Uterus (tissue), 4 donors: ENCODE measurements around the gene GH1. TPM values are rescaled to one million over a fixed set of nuclear protein-coding genes. Genes with fewer than 3 reads are reported as not detected.
"Not testable (repeated sequence)": the region's sequence is repeated elsewhere in the genome, so short reads cannot be mapped to it uniquely, and the experiment has no call there.

Experiments used
- DNase-seq, 2 donors: peaks; one replicate each; pipeline ENCODE4 v3.0.0-alpha.2; 2019 to 2020
- H3K27ac ChIP-seq, 2 donors: fragments of 200-600 bp; sonication (generic); 1 replicate in 1 of 2; 2 replicates in 1 of 2; pipeline ENCODE4 v1.5.1; 2016 to 2018
- H3K27me3 ChIP-seq, 2 donors: fragments of 200-600 bp; sonication (generic); one replicate each; pipeline ENCODE4 v1.5.1; 2018 to 2019; ENCODE audit warnings: control low read depth in 1 of 2
- H3K36me3 ChIP-seq, 2 donors: fragments of 200-600 bp; sonication (generic); one replicate each; pipeline ENCODE4 v1.5.1; 2019; ENCODE audit warnings: control low read depth in 1 of 2
- H3K4me1 ChIP-seq, 2 donors: fragments of 200-600 bp; sonication (generic); one replicate each; pipeline ENCODE4 v1.5.1; 2018 to 2019; ENCODE audit warnings: control low read depth in 1 of 2
- H3K4me3 ChIP-seq, 2 donors: fragments of 200-600 bp; sonication (generic); 1 replicate in 1 of 2; 2 replicates in 1 of 2; pipeline ENCODE4 v1.5.1; 2018 to 2019; ENCODE audit warnings: mild to moderate bottlenecking in 1 of 2
- H3K9me3 ChIP-seq, 2 donors: fragments of 200-600 bp; sonication (generic); one replicate each; pipeline ENCODE4 v1.5.1; 2019; ENCODE audit warnings: control low read depth in 1 of 2
- intact Hi-C: fragments of 100-400 bp; cut with DNase I; formaldehyde crosslinking; loops from one replicate; pipeline ENCODE4 v1.15.1; 2023; ENCODE audit warnings: low total_unique reads
- small RNA-seq: library from RNA; depleted of rRNA; stranded (forward); fragments of <200 nt; gene quantifications from one replicate; pipeline ENCODE3, GENCODE V24; 2016
- total RNA-seq, 4 donors: library from RNA; depleted of rRNA in 3 of 4; stranded (reverse); fragments of >200 nt in 3 of 4; gene quantifications; one replicate each; pipeline versions ENCODE4 v1.1.0 to v1.2.4, GENCODE V29; 2014 to 2023
- donor health status: DM: yes; HTN: yes; CAD: no.

The GH1 gene
- total RNA-seq, 4 donors from 2014 or later: not detected

GRCh38 chr17:63873577-63873976 is 45.1 kb downstream of the GH1 start, which contains the start of gene CSH2:
Gene CSH2, minus strand, starts transcription at chr17:63873677. Its CDS starts 63 bp downstream, at chr17:63873614.
- H3K4me1 ChIP-seq, H3K27ac ChIP-seq, DNase-seq, H3K27me3 ChIP-seq, H3K4me3 ChIP-seq, H3K9me3 ChIP-seq, H3K36me3 ChIP-seq, intact Hi-C loops: not testable (repeated sequence)

- DNase-seq, H3K9me3 ChIP-seq, H3K27ac ChIP-seq, intact Hi-C loops, H3K27me3 ChIP-seq, H3K4me3 ChIP-seq, H3K36me3 ChIP-seq, H3K4me1 ChIP-seq: not testable (repeated sequence)
These were observed 46.8 kb downstream of the GH1 start for GRCh38 chr17:63871646-63872365.

GRCh38 chr17:63870292-63870665 is 48.4 kb downstream of the GH1 start:
- H3K4me1 ChIP-seq, H3K27ac ChIP-seq, DNase-seq, H3K4me3 ChIP-seq, H3K9me3 ChIP-seq, intact Hi-C loops, H3K36me3 ChIP-seq, H3K27me3 ChIP-seq: not testable (repeated sequence)

GRCh38 chr17:63869491-63870291 is 48.9 kb downstream of the GH1 start:
- H3K9me3 ChIP-seq, H3K27me3 ChIP-seq, H3K4me1 ChIP-seq, H3K27ac ChIP-seq, H3K4me3 ChIP-seq, DNase-seq, H3K36me3 ChIP-seq, intact Hi-C loops: not testable (repeated sequence)

Small RNAs within 50 kb of the gene (small RNA-seq; reads per million reads assigned to genes)
- gene AC040958.1: not detected
- not detected for gene AC127029.1
- gene GH1: not detected

Other genes starting within 250 kb of the GH1 start
- 10 to 100 TPM in 3 of 4 donors, 1 to 10 TPM in 1; 3.8 to 23.2 (median 11.8) TPM for gene LIMD2, start 218.7 kb downstream of the GH1 start, total RNA-seq
- 10 to 100 TPM; 14.1 to 60.9 (median 27.9) TPM for gene STRADA, start 177.0 kb downstream of the GH1 start, total RNA-seq
- gene CCDC47, start 145.2 kb downstream of the GH1 start, total RNA-seq: 10 to 100 TPM; 15.1 to 91.5 (median 49.3) TPM
- gene DDX42, start 144.7 kb downstream of the GH1 start, total RNA-seq: 100 to 1,000 TPM in 3 of 4 donors, 10 to 100 TPM in 1; 89.9 to 180 (median 150) TPM
- 100 to 1,000 TPM in 1 of 4 donors, 10 to 100 TPM in 3; 12.6 to 103 (median 40.2) TPM for gene PSMC5, start 91.4 kb downstream of the GH1 start, total RNA-seq
- gene FTSJ3, start 91.2 kb downstream of the GH1 start, total RNA-seq: 10 to 100 TPM; 29.7 to 64.7 (median 53.3) TPM
- gene SMARCD2, start 76.2 kb downstream of the GH1 start, total RNA-seq: 100 to 1,000 TPM in 2 of 4 donors, 10 to 100 TPM in 2; 72.9 to 205 (median 101) TPM
- gene CSH2, start 45.2 kb downstream of the GH1 start, total RNA-seq: not detected
- gene GH2, start 36.9 kb downstream of the GH1 start, total RNA-seq: not detected
- not detected for gene CSH1, start 22.3 kb downstream of the GH1 start, total RNA-seq
- not detected for gene CSHL1, start 7.6 kb downstream of the GH1 start, total RNA-seq
- gene CD79B, start 13.5 kb upstream of the GH1 start, total RNA-seq: 10 to 100 TPM in 1 of 4 donors, 1 to 10 TPM in 2, under 1 TPM in 1; 0.29 to 13.4 (median 4.9) TPM
- gene SCN4A, start 54.1 kb upstream of the GH1 start, total RNA-seq: under 1 TPM in 2 of 4 donors, not detected in 2; 0.14 to 0.24 TPM
- gene PRR29, start 79.5 kb upstream of the GH1 start, total RNA-seq: 1 to 10 TPM in 2 of 4 donors, under 1 TPM in 1, not detected in 1; 0.29 to 2.8 (median 1.5) TPM
- 100 to 1,000 TPM in 1 of 4 donors, 10 to 100 TPM in 3; 20.6 to 108 (median 42.4) TPM for gene ICAM2, start 101.8 kb upstream of the GH1 start, total RNA-seq
- gene ERN1, start 211.3 kb upstream of the GH1 start, total RNA-seq: 10 to 100 TPM in 3 of 4 donors, 1 to 10 TPM in 1; 4.4 to 56.5 (median 15.0) TPM